HG02678 (cell line): ENCODE results near the gene ASCC1.
"Not testable (repeated sequence)": the region's sequence is repeated elsewhere in the genome, so short reads cannot be mapped to it uniquely, and the experiment has no call there.

ENCODE experiments used
- ATAC-seq: cut with Tn5 transposase; IDR thresholded peaks from one replicate; pipeline ENCODE4 v1.9.1; 2021; ENCODE audit warnings: mild to moderate bottlenecking, moderate library complexity; ENCODE audit not compliant: unreplicated experiment

ASCC1 gene

GRCh38 chr10:72173619-72174296 is 42.3 kb downstream of the ASCC1 start:
- no peak for ATAC-seq

GRCh38 chr10:72173262-72173618 is 42.8 kb downstream of the ASCC1 start:
- ATAC-seq, result no peak

- no peak for ATAC-seq
Observed at GRCh38 chr10:72171175-72171630, 44.9 kb downstream of the ASCC1 start.

- no peak for ATAC-seq
Observed at GRCh38 chr10:72170733-72171132, 45.3 kb downstream of the ASCC1 start.

GRCh38 chr10:72170263-72170662 is 45.8 kb downstream of the ASCC1 start:
- no peak for ATAC-seq

- no peak for ATAC-seq
Observed at GRCh38 chr10:72167118-72167517, 49.0 kb downstream of the ASCC1 start.

GRCh38 chr10:72164617-72165016 is 51.5 kb downstream of the ASCC1 start:
- no peak for ATAC-seq

- no peak for ATAC-seq
Observed at GRCh38 chr10:72162978-72163377, 53.1 kb downstream of the ASCC1 start.

GRCh38 chr10:72158176-72158575 is 57.9 kb downstream of the ASCC1 start:
- no peak for ATAC-seq

- ATAC-seq, result no peak
Observed at GRCh38 chr10:72156223-72156622, 59.9 kb downstream of the ASCC1 start.

GRCh38 chr10:72152286-72152685 is 63.8 kb downstream of the ASCC1 start:
- ATAC-seq, result no peak

- ATAC-seq, result not testable (repeated sequence)
Observed at GRCh38 chr10:72150746-72151478, 65.2 kb downstream of the ASCC1 start.

- ATAC-seq, result not testable (repeated sequence)
Observed at GRCh38 chr10:72147324-72147584, 68.8 kb downstream of the ASCC1 start.

- no peak for ATAC-seq
Observed at GRCh38 chr10:72146559-72147323, 69.3 kb downstream of the ASCC1 start.

GRCh38 chr10:72146071-72146470 is 70.0 kb downstream of the ASCC1 start:
- no peak for ATAC-seq

- no peak for ATAC-seq
Observed at GRCh38 chr10:72145657-72146056, 70.4 kb downstream of the ASCC1 start.

- ATAC-seq, result no peak
Observed at GRCh38 chr10:72140850-72141249, 75.2 kb downstream of the ASCC1 start.

- ATAC-seq, result no peak
Observed at GRCh38 chr10:72140174-72140573, 75.9 kb downstream of the ASCC1 start.

- ATAC-seq, result no peak
Observed at GRCh38 chr10:72137583-72137982, 78.5 kb downstream of the ASCC1 start.

- not testable (repeated sequence) for ATAC-seq
Observed at GRCh38 chr10:72136225-72136624, 79.9 kb downstream of the ASCC1 start.

- ATAC-seq, result no peak
Observed at GRCh38 chr10:72134785-72135767, 81.0 kb downstream of the ASCC1 start.
